Measurements from ENCODE around the gene ADAM11.
"Not testable (repeated sequence)": the region's sequence is repeated elsewhere in the genome, so short reads cannot be mapped to it uniquely, and the experiment has no call there.

The ADAM11 gene

GRCh38 chr17:44798356-44798755 is 39.6 kb downstream of the ADAM11 start:
- DNase-seq: no peak

- DNase-seq: no peak
Observed at GRCh38 chr17:44801880-44802279, 43.1 kb downstream of the ADAM11 start.

GRCh38 chr17:44804302-44805089 is 45.7 kb downstream of the ADAM11 start:
- no peak for DNase-seq

- DNase-seq: no peak
Observed at GRCh38 chr17:44807093-44807816, 48.5 kb downstream of the ADAM11 start.

- no peak for DNase-seq
Observed at GRCh38 chr17:44807817-44808155, 49.0 kb downstream of the ADAM11 start.

GRCh38 chr17:44808156-44808555 is 49.4 kb downstream of the ADAM11 start:
- DNase-seq: no peak

GRCh38 chr17:44808656-44809388 is 50.0 kb downstream of the ADAM11 start:
- DNase-seq: not testable (repeated sequence)

- no peak for DNase-seq
Observed at GRCh38 chr17:44812263-44812662, 53.5 kb downstream of the ADAM11 start.

- DNase-seq: not testable (repeated sequence)
Observed at GRCh38 chr17:44818508-44818907, 59.7 kb downstream of the ADAM11 start.

- DNase-seq: no peak
Observed at GRCh38 chr17:44820631-44821212, 61.9 kb downstream of the ADAM11 start.

- DNase-seq: not testable (repeated sequence)
Observed at GRCh38 chr17:44825236-44825635, 66.4 kb downstream of the ADAM11 start.

- DNase-seq: no peak
Observed at GRCh38 chr17:44826123-44826790, 67.5 kb downstream of the ADAM11 start.

GRCh38 chr17:44827863-44828262 is 69.1 kb downstream of the ADAM11 start:
- DNase-seq: no peak

GRCh38 chr17:44828919-44829522 is 70.2 kb downstream of the ADAM11 start:
- peak; percentile 15 for DNase-seq

- DNase-seq: no peak
Observed at GRCh38 chr17:44829523-44830358, 71.0 kb downstream of the ADAM11 start, which contains the start of gene GJC1. Gene GJC1, minus strand, starts transcription at chr17:44830287. Its CDS starts 24,470 bp downstream, at chr17:44805817.

- DNase-seq: no peak
Observed at GRCh38 chr17:44830359-44831288, 71.8 kb downstream of the ADAM11 start.

- DNase-seq: no peak
Observed at GRCh38 chr17:44831371-44831770, 72.6 kb downstream of the ADAM11 start.

All from central memory CD4-positive, alpha-beta T cell (primary cell).